GM12878 (cell line): Measurements from ENCODE around the gene SLC6A7. TPM values are rescaled to one million over a fixed set of nuclear protein-coding genes. Genes with fewer than 3 reads are reported as not detected.

Experiments used
- ATAC-seq: fragments of 200-7000 bp; cut with Tn5 transposase; 3 replicates; pipeline ENCODE4 v1.9.1; 2020; ENCODE audit warnings: mild to moderate bottlenecking, moderate library complexity
- BruUV-seq: library from RNA; stranded (reverse); fragments of 400-500 nt; replicated peaks from 2 replicates; lab custom pipeline; 2021; lab: Mats Ljungman, UMichigan
- CTCF ChIA-PET: fragments of 300-600 bp; sonication (Branson Sonifier 250); formaldehyde crosslinking; extraction: SDS; loops from one replicate; lab custom pipeline; 2021; ENCODE audit warnings: inconsistent platforms; lab: Yijun Ruan, JAX
- POLR2A ChIA-PET: fragments of 350-600 bp; formaldehyde crosslinking; extraction: SDS; loops from one replicate; lab custom pipeline; 2021; ENCODE audit warnings: inconsistent platforms; lab: Charles Lee
- RAD21 ChIA-PET: fragments of 300-600 bp; sonication (Branson Sonifier 250); formaldehyde crosslinking; loops from one replicate; lab custom pipeline; 2023; ENCODE audit warnings: antibody characterized with exemption; ENCODE audit not compliant: unreplicated experiment; lab: Charles Lee
- SMC1A ChIA-PET: fragments of 300-600 bp; sonication (Branson Sonifier 250); formaldehyde crosslinking; loops from one replicate; lab custom pipeline; 2023; ENCODE audit not compliant: unreplicated experiment, uncharacterized antibody; lab: Charles Lee
- DNase-seq: peaks from one replicate; pipeline ENCODE4 v3.0.0-alpha.2; 2011; ENCODE audit warnings: low read depth, low spot score
- FAIRE-seq: peaks from 3 replicates; lab custom pipeline; 2011; peaks lifted over from hg19 to GRCh38; lab: Jason Lieb, UNC
- H2AFZ ChIP-seq: 2 replicates; pipeline ENCODE4 v1.6.0; 2011; ENCODE audit warnings: low read depth, low read length, control low read depth; ENCODE audit not compliant: control insufficient read depth
- H3K27ac ChIP-seq: 2 replicates; pipeline ENCODE4 v1.5.1; 2011; ENCODE audit warnings: control low read depth; ENCODE audit not compliant: control insufficient read depth, insufficient read depth
- H3K27me3 ChIP-seq, 2 experiments: replicated peaks in 1 of 2; 2 replicates each; pipeline versions ENCODE4 v1.6.0 to v1.6.1; 2011; ENCODE audit warnings: low read length in 1 of 2; ENCODE audit not compliant: control insufficient read depth in 2 of 2, insufficient read depth in 2 of 2
- H3K36me3 ChIP-seq, 2 experiments: 2 replicates each; pipeline ENCODE4 v1.5.1; 2011; ENCODE audit warnings: low read length in 1 of 2; ENCODE audit not compliant: control insufficient read depth in 2 of 2, insufficient read depth in 2 of 2
- H3K4me1 ChIP-seq: 2 replicates; pipeline ENCODE4 v1.6.1; 2011; ENCODE audit warnings: mild to moderate bottlenecking, low read length, moderate library complexity, mixed read lengths; ENCODE audit not compliant: control insufficient read depth, insufficient read depth
- H3K4me2 ChIP-seq: 2 replicates; pipeline ENCODE4 v1.6.0; 2011; ENCODE audit warnings: control low read depth; ENCODE audit not compliant: control insufficient read depth, insufficient read depth
- H3K4me3 ChIP-seq: fragments of 200-600 bp; sonication (generic); 2 replicates; pipeline ENCODE4 v1.5.1; 2016
- H3K79me2 ChIP-seq: 2 replicates; pipeline ENCODE4 v1.6.0; 2011; ENCODE audit warnings: low read length; ENCODE audit not compliant: control insufficient read depth, insufficient read depth
- H3K9ac ChIP-seq: 2 replicates; pipeline ENCODE4 v1.8.0; 2011; ENCODE audit warnings: low read length, control low read depth, mixed read lengths; ENCODE audit not compliant: control insufficient read depth, insufficient read depth
- H3K9me3 ChIP-seq: replicated peaks from 3 replicates; pipeline ENCODE4 v1.5.1; 2011; ENCODE audit warnings: mild to moderate bottlenecking, low read length; ENCODE audit not compliant: control insufficient read depth, insufficient read depth
- H4K20me1 ChIP-seq: 2 replicates; pipeline ENCODE4 v1.6.0; 2011; ENCODE audit not compliant: control insufficient read depth, insufficient read depth
- ATF7 ChIP-seq: fragments of 450-650 bp; IDR thresholded peaks from 2 replicates; pipeline ENCODE4 v1.6.1; 2016; ENCODE audit warnings: low read depth, mild to moderate bottlenecking
- CEBPB ChIP-seq, 2 experiments: fragments of 150-350 bp in 1 of 2; IDR thresholded peaks; 2 replicates each; pipeline ENCODE4 v1.6.1; 2012 to 2014; ENCODE audit warnings: low read depth in 2 of 2, low read length in 2 of 2, borderline replicate concordance in 1 of 2, inconsistent platforms in 1 of 2
- E2F4 ChIP-seq: IDR thresholded peaks from 2 replicates; pipeline ENCODE4 v1.6.1; 2012; ENCODE audit warnings: low read depth, low read length, improper control_type of control experiment
- FOXM1 ChIP-seq: IDR thresholded peaks from 2 replicates; pipeline ENCODE4 v1.6.1; 2012; ENCODE audit warnings: low read depth, mild to moderate bottlenecking, inconsistent platforms, low read length, moderate library complexity
- HDAC2 ChIP-seq: fragments of 200-600 bp; sonication (generic); IDR thresholded peaks from 2 replicates; pipeline ENCODE4 v1.6.1; 2017
- IKZF2 ChIP-seq, 2 experiments: fragments of 450-650 bp; IDR thresholded peaks; 2 replicates each; pipeline ENCODE4 v1.6.1; 2017; ENCODE audit warnings: mild to moderate bottlenecking in 2 of 2, moderate library complexity in 2 of 2
- JUND ChIP-seq: IDR thresholded peaks from 2 replicates; pipeline ENCODE4 v1.6.1; 2012; ENCODE audit warnings: low read depth, mild to moderate bottlenecking, low read length, improper control_type of control experiment, moderate library complexity
- KAT2A ChIP-seq: conservative IDR thresholded peaks from 2 replicates; pipeline ENCODE4 v1.6.1; 2011; ENCODE audit warnings: low read depth, low read length; ENCODE audit not compliant: control insufficient read depth
- KLF5 ChIP-seq: fragments of 450-650 bp; IDR thresholded peaks from 2 replicates; pipeline ENCODE4 v1.6.1; 2014; ENCODE audit warnings: mild to moderate bottlenecking; ENCODE audit not compliant: partially characterized antibody
- MEF2B ChIP-seq: fragments of 450-650 bp; IDR thresholded peaks from 2 replicates; pipeline ENCODE4 v1.6.1; 2018; ENCODE audit warnings: mild to moderate bottlenecking, moderate library complexity; ENCODE audit not compliant: partially characterized antibody, poor library complexity, severe bottlenecking
- PML ChIP-seq: IDR thresholded peaks from 2 replicates; pipeline ENCODE4 v1.6.1; 2012; ENCODE audit warnings: low read length, inconsistent platforms
- PRDM15 ChIP-seq: fragments of 450-650 bp; formaldehyde crosslinking; IDR thresholded peaks from 2 replicates; pipeline ENCODE4 v1.4.0; 2020; ENCODE audit warnings: mild to moderate bottlenecking, moderate library complexity
- RELA ChIP-seq: fragments of 450-650 bp; IDR thresholded peaks from 2 replicates; pipeline ENCODE4 v1.8.0; 2014; ENCODE audit warnings: borderline replicate concordance; ENCODE audit not compliant: partially characterized antibody
- RFX5 ChIP-seq: IDR thresholded peaks from 2 replicates; pipeline ENCODE4 v1.6.1; 2011; ENCODE audit warnings: low read depth, low read length, improper control_type of control experiment
- SIX5 ChIP-seq: IDR thresholded peaks from 2 replicates; pipeline ENCODE4 v1.6.1; 2011; ENCODE audit warnings: mild to moderate bottlenecking, low read depth, low read length, moderate library complexity; ENCODE audit not compliant: severe bottlenecking
- SMAD1 ChIP-seq: fragments of 450-650 bp; IDR thresholded peaks from 2 replicates; pipeline ENCODE4 v1.6.1; 2018; ENCODE audit warnings: mild to moderate bottlenecking, low read depth; ENCODE audit not compliant: partially characterized antibody
- SUZ12 ChIP-seq: fragments of 200-600 bp; sonication (generic); IDR thresholded peaks from one replicate; pipeline ENCODE4 v1.6.1; 2018; ENCODE audit warnings: antibody characterized with exemption, mild to moderate bottlenecking; ENCODE audit not compliant: unreplicated experiment
- ZNF207 ChIP-seq: fragments of 450-650 bp; IDR thresholded peaks from 2 replicates; pipeline ENCODE4 v1.6.1; 2014; ENCODE audit warnings: antibody characterized with exemption, mild to moderate bottlenecking, borderline replicate concordance
- WGBS: methylation state at CpG from one replicate; pipeline ENCODE4 v1.1.6; 2016; ENCODE audit warnings: low lambda C conversion rate; ENCODE audit not compliant: insufficient replicate concordance, insufficient coverage; ENCODE audit errors: missing lambda C conversion rate; 5-methylcytosine and 5-hydroxymethylcytosine counted together
- in situ Hi-C: fragments of 300-500 bp; cut with MboI; formaldehyde crosslinking; loops from 9 replicates; pipeline ENCODE4 v1.14.3; 2018; ENCODE audit warnings: mixed read lengths
- intact Hi-C: fragments of 100-400 bp; cut with micrococcal nuclease; formaldehyde crosslinking; loops from one replicate; pipeline ENCODE4 v1.14.2; 2022; ENCODE audit not compliant: unreplicated experiment
- polyA plus RNA-seq, 11 experiments: library from polyadenylated mRNA; depleted of rRNA in 4 of 11; unstranded in 6 of 11; stranded (reverse) in 5 of 11; fragments of >200 nt; fragmentation: Nextera tagmentation in 4 of 11; fragmentation: Illumina TruSeq in 1 of 11; extraction: Ambion mirVana in 4 of 11; extraction: Trizol in 1 of 11; gene quantifications; 1 replicate in 1 of 11; 2 replicates in 10 of 11; pipeline versions ENCODE4 v1.2.1 to v1.2.3, GENCODE V29; 2011 to 2016; ENCODE audit warnings: inconsistent platforms in 2 of 11, missing spikeins in 2 of 11, low read depth in 1 of 11
- total RNA-seq, 4 experiments: library from RNA; depleted of rRNA in 3 of 4; stranded (reverse); fragments of >200 nt in 3 of 4; fragmentation: Illumina TruSeq in 1 of 4; extraction: Trizol in 1 of 4; gene quantifications; 2 replicates each; pipeline versions ENCODE4 v1.2.1 to v1.2.3, GENCODE V29; 2013 to 2021

Gene SLC6A7
- total and polyA plus RNA-seq, 10 of the 15 experiments (the other 5 are each of a cell fraction or from before 2014, with no cell fraction given) = 0.01 to 0.15 (median 0.06) TPM; not detected in 7

DNA sequence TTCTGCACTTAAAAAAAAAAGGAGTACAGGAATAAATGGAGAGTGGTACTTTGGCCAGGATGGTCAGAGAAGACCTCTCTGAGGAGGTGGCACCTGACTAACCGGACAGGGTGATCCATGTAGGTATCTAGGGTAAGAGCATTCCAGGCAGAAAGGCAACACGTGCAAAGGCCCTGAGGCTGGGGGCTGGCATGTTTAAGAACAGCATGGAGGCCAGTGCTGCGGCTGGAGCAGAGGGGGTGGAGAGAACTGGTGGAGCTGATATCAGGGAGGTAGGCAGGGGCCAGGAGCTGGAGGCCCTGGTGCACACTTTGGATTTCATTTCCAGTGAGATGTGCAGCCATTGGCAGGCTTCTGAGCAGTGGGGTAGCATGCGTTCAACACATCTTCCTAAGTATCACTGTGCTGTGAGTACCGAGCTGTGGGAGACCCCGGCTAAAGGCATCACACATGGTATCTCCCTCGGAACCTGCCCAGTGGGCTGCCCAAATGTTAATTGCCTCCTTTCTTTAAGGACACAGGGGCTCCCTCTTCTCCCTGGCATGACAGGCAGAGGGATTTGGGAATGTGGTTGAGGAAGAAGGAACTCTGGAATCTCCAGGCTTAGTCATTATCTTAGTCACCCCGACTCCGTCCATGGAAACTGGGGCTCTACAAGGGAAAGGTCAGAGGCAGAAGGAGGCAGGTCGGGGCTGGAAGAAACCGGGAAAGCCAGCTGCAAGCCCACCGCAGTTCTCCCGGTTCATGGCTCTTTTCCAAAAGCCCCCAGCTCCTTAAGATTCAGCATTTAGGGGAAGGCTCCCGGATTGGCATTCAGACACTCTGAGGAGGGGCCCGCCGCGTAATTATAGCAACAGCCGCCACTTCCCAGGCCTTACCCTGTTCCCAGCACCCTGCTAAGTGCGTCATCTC is 18.6 kb downstream of the SLC6A7 start (continued):
- TF ChIP-seq PRDM15 (no peak), FOXM1 (no peak), KAT2A (no peak)

GRCh38 chr5:150209099-150209635 is 19.3 kb downstream of the SLC6A7 start:
- Histone ChIP-seq H3K36me3 (no peaks in the 10 kb centered on the region), H3K4me2 (0 out of 2 replicates have a peak overlapping the region, but pooled peaks have one; percentile 9), H2AFZ (no peak overlapping the region), H3K9me3 (no peaks in the 10 kb centered on the region), H3K4me1 (no peaks in the 10 kb centered on the region), H3K79me2 (no peaks in the 10 kb centered on the region), H3K4me3 (no peak overlapping the region), H3K27me3 (peaks cover 0 to 3% of the 10 kb centered on the region in 2 experiments; a peak in 2 of 4 replicates), H3K27ac (no peak overlapping the region), H3K9ac (no peak overlapping the region), H4K20me1 (no peaks in the 10 kb centered on the region)
- no TSS peak for BruUV-seq
- CTCF ChIA-PET = interaction anchor here (3.1 to 3.2 kb wide), 2 partner anchors 9 to 47 kb away, joined by 11 to 12 read pairs; no protein-coding TSS in a partner anchor
- FAIRE-seq = no peak
- WGBS = 13% methylated on average over 21 of the region's 21 CpGs
- POLR2A ChIA-PET = no interaction called here
- ATAC-seq = peak; percentile 74
- RAD21 ChIA-PET = no interaction called here
- no peak for DNase-seq
- intact Hi-C loops (no loop called here), in situ Hi-C loops (no loop called here)
- SMC1A ChIA-PET = no interaction called here
- TF ChIP-seq MEF2B = peak; percentile 65
- TF ChIP-seq CEBPB (IDR thresholded peaks at IDR 0.05; ENCODE audit: borderline replicate concordance in 1 of 2, low read depth in 2 of 2, low read length in 2 of 2) = no peak
- no peak for TF ChIP-seq HDAC2
- TF ChIP-seq JUND = no peak
- no peak for TF ChIP-seq ZNF207
- TF ChIP-seq SMAD1 = no peak
- TF ChIP-seq ATF7 = no peak
- TF ChIP-seq SIX5 = no peak
- TF ChIP-seq RFX5 = no peak
- TF ChIP-seq PML = no peak
- no peak for TF ChIP-seq E2F4
- no peak for TF ChIP-seq SUZ12
- no peak for TF ChIP-seq KLF5
- TF ChIP-seq IKZF2 (IDR thresholded peaks at IDR 0.05) = peak in 1 of 2 experiments; percentile 29; a peak in 2 of 4 replicates
- TF ChIP-seq RELA = no peak
